Stimulated activated CD8-positive, alpha-beta memory T cell treated with anti-CD3 and anti-CD28 coated beads, Interleukin-15, amount 100 ng/mL, for 48 hours (primary cell): Measurements from ENCODE around the gene PLXDC1.

ENCODE experiments used
- DNase-seq, 2 donors: peaks; one replicate each; pipeline ENCODE4 v3.0.0-alpha.2; 2020; ENCODE audit warnings: low read depth in 2 of 2

The PLXDC1 gene

DNA sequence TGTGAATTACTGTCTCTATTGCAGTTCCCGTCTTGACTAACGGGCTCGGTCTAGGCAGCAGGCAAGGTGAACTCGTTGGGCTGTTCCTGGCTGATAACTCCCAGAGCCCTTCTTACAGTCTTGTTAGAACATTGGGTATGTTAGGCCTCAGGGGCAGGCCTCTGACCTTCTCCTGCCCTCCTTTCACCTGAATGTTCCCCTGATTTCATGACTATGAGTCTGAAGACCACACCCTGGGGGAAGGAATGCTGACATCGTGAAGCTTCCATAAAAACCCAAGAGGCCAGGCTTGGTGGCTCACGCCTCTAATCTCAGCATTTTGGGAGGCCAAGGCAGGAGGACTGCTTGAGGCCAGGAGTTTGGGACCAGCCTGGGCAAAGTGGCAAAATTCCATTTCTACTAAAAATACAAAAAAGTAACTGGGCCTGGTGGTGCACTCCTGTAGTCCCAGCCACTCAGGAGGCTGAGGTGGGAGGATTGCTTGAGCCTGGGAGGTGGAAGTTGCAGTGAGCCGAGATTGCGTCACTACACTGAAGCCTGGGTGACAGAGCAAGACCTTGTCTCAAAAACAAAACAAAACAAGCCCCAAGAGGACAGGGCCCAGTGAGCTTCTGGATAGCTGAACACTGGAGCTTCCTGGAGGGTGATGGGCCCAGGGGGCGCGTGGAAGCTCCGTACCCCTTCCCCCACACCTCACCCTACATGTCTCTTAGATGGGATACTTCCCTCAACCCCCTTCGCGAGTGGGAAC is 136.5 kb downstream of the PLXDC1 start:
- DNase-seq = no peak

- no peak for DNase-seq
Measured at GRCh38 chr17:39014044-39014794, 137.2 kb downstream of the PLXDC1 start.
